ENCODE data around the gene GMEB2.

GRCh38 chr20:63567386-63568169, 59.3 kb downstream of the GMEB2 start:
- TF ChIP-seq CTCF (IDR thresholded peaks at IDR 0.05; ENCODE audit: low read depth, low read length), result no peak
- TF ChIP-seq POLR2A (IDR thresholded peaks at IDR 0.05; ENCODE audit: extremely low read depth, insufficient read length), result no peak
